Stomach (tissue), 4 donors: ENCODE measurements around the gene FOXP2.

Source experiments
- CTCF ChIP-seq, 7 experiments: fragments of 450-650 bp in 4 of 7; fragments of 200-600 bp in 3 of 7; sonication (generic) in 3 of 7; IDR thresholded peaks; one replicate each; pipeline ENCODE4 v1.5.1; 2016 to 2019; ENCODE audit warnings: antibody characterized with exemption in 7 of 7, control low read depth in 2 of 7, mild to moderate bottlenecking in 1 of 7
- EP300 ChIP-seq: sonication (generic); formaldehyde crosslinking; IDR thresholded peaks from one replicate; pipeline ENCODE4 v1.6.1; 2017; ENCODE audit warnings: antibody characterized with exemption

- TF ChIP-seq CTCF (IDR thresholded peaks at IDR 0.05) (no peak), EP300 (no peak)
These were observed 11.8 kb downstream of the FOXP2 start for GRCh38 chr7:114426382-114426781.
